Esophagus mucosa (tissue), 1 donor: ENCODE measurements around the gene LUM. TPM values are rescaled to one million over a fixed set of nuclear protein-coding genes. Genes with fewer than 3 reads are reported as not detected.

Source experiments
- ATAC-seq: fragments of 200-7000 bp; cut with Tn5 transposase; one replicate; pipeline ENCODE4 v1.9.1; 2020
- total RNA-seq: library from RNA; stranded (reverse); gene quantifications from one replicate; pipeline ENCODE4 v1.2.4, GENCODE V29; 2023
- donor health status: DM: yes; HTN: yes; CAD: no.

The LUM gene
- total RNA-seq, 1 donor from 2014 or later: 8.4 TPM

DNA sequence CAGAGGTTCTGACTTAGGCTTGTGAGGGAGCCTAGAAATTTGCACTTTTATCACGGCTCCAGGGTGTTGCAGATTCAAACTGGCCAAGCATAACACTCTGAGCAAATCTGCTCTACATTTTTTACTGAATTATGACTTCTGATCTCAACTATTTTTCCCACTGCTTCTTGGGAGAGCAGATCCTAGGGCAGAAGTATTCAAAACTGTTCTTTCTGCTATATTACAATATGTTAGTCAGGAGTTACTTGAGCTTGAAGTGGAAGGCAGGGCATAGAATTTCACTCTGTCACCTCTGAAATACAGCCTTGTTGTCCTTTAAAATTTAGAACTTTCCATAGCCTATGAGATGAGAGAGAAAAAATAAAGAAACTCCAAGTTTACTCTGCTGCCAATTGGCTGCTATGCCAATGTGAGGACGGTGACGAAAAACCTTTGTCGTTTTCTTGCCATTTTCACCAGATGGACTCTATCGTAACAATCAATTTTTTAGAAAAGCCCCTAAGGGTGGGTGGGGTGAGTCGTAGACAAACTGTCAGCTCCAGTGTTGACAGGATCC lies 37.1 kb downstream of the LUM start:
- no peak for ATAC-seq

DNA sequence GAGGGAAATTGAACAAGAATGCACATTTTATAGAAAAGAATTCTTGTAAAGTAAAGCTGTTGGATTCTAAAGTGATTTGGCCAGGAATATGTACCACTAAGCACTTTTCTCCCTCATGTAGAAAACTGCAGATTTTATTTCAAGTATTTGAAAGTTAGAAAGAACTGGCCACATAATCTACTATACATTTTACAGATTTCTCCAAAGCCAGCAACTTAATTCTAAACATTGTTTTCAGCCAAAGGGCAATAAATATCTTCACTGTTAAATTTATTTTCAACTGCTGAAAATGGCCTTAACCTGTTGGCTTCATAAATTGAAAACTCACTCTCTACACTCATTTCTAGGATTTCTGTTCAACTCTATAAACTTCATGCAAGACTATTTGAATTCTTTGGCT lies 37.9 kb downstream of the LUM start:
- ATAC-seq: no peak

DNA sequence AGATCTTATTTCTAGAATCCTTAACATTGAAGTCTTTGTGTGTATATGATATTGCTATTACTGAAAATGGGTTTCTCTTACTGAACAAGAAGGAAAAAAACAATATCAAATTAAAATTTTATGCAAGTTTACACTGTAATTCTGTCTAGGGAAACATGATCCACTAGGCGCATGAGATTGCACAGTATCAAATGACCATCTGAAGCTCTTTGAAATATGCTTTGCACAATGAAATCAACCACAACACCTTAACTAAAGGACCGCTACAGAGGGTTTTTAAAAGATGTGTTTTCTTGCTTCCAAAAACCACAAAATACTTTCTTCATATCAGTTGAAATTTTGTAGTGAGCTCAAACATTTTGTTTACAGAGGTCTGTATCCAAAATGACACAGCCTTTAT lies 38.4 kb downstream of the LUM start:
- ATAC-seq: no peak

DNA sequence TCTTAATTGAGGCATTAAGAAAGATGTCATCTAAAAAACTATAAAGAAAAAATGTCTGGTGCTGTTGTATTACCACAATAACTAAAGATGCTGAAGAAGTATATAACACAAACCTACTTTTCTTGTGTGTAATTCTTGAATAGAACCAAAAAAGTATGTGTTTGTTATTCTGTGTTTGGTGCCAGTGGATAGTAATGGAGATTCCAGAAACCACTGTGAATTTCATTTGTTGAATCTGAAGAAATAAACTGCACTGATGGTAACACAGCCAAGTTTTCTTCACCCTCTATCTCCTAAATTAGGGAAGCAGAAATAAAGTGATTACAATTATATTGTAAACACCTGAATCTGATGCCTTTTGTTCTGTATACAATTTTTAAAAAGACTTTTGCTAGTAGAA lies 40.4 kb downstream of the LUM start:
- ATAC-seq: no peak

DNA sequence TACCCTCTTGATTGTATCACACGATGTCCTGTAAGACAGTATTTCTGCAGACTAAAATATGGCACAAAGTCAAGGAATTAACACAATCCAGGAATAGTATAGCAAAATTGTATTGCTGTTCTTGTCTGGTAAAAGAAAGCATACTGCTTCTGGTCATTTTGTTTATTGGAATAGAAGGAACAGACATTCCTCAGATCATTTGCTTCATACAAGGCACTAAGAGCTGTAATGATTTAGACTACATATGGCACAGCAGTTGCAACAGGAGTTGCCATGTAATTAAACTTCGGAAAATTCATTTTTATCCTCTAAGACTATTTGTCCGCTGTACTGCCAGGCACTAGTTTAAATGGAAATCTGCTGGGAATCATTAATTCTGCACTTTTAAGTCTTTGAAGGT lies 45.9 kb downstream of the LUM start:
- ATAC-seq: no peak

DNA sequence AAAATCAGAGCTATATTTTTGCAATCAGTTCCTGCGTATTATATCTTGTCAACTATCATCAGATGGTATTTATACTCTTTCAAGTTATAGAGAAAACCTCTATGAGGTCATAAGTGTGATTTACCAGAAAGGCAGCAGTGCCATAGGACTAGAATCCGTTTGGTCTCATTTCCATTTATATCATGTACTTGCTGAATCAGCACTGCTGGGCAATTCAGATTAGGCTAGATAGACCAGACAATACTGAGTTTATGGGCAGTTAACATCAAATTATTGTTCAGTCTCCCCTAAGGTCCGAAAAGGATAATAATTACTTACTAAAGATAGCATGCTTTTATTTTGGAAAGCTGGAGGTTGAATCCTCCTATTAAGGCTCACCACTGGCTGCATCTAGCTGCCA lies 46.7 kb downstream of the LUM start:
- ATAC-seq: no peak

DNA sequence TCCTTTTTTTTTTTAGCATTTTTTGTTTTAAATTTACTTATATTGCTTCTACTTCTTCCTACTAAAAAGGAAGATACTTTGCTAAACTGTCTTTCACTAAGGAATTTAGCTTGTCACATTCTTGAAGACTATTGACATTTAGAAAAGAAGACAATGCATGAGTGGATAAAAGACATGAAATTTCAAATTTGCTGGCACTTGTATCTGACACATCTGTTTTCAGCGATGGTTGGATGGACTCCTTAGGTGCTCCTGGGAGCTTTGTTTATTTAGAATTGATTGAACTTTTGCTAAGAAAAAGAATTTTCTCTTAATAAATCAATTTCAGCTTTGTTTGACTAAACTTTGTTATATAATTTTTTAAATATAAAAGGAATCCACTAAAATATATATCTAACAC lies 50.2 kb downstream of the LUM start:
- ATAC-seq: no peak

DNA sequence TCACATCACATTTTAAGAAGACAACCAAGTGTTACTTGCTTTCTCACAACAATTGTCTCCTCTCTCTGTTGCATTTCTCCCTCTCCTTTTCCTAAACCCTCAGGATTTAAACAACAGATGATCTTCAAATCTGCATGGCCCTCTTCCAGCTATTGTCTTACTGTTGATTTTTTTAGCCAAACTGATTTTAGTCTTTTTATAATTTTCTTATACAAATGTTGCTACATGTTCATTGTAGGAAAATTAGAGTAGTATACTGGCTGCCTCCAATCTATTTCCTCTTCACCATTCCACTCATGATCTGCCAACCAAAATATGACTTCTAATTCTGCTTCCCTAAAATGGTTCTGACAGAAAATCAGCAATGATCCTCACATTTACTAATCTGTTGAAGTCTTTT lies 52.1 kb downstream of the LUM start:
- no peak for ATAC-seq

DNA sequence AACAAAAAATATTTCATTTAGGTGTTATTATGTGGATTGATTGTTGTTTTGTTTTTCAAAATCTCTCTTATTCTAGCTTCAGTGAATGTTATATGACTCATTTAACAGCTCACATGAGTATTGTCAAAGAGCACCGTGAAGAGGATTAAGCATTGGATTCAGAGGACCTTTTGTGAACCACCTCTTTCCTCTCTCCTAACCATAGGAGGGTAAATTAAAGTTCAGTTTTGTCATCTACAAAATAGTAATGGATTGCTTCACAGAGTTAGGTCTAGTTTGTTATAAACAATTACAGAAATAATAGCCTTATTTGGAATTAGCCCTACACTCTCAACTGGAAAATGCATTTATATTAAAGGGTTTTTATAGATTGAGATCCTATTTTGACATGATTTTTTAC lies 52.5 kb downstream of the LUM start:
- ATAC-seq: no peak

DNA sequence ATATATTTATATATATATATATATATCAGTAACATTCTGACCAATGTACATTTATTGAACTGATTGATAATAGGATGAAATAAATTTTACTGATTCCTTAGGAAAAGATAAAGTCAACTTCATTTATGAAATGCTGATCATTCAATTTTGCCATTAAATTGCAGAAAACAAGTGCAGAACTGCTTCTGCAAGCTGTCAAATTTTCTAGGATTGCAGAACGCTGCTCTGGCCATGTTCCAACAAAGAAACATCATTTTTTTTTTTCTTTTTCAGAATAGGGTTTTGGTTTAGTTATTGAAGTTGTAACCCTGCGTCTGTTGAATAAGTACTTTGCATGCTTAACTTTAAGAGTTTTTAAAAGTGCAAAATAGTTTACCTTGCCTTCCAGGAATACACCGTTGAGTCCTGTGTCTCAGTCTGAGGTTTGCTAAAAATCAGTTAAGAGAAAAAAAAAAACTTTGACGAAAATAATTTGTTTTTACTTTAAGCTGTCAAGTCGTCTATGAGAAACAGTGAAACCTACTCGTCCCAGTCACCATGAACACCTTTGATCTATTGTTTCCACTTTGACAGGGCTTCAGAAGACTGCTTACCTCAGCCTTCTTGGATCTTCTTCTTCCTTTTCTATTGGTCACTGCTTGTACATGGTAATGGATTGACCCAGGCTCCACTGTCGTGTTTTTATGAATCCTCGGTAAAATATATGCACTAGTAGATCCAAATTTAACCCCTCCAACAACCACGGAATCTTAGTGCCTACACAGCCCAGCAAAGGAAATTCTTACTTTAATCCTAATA lies 53.7 kb downstream of the LUM start, which contains the start of gene KERA:
KERA (minus strand) TSS at position 657 of the 798 bp plus-strand sequence. CDS start 1,743 bp downstream, outside the sequence.
- ATAC-seq: no peak

DNA sequence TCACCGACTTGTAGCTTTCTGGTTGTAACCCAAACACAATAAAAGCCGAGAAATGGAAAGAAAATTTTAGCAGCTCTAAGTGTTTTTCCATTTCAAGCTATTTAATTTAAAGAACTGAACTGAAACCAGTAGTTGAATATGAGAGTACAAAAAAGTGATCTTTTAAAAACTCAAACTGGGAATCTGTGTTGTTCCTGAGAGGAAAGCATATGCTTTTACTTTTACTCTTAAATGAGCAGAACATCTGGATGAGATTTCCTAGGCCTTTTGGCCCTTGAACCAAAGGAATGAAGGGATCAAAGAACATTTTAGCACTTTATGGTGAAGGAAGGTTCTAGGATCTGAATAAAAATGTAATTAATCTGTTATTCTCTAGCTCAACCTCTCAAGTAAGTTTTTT lies 54.8 kb downstream of the LUM start:
- ATAC-seq: no peak

DNA sequence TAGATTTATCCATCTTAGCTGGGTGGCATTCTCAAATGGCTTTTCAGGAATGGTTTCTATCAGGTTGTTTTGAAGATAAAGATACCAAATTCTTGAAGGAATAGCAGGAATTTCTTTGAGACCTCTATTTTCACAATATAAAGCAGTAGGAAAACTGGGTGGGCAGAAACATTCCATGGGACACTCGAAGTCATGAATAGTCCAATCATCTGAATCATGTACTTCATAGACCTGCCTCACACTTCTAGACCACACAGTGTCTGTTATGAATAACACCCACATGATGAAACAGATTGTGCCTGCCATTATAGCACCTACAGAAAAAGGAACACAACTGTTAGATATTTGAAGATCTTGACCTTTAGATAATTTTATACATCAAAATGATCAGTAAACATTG lies 55.3 kb downstream of the LUM start:
- no peak for ATAC-seq

DNA sequence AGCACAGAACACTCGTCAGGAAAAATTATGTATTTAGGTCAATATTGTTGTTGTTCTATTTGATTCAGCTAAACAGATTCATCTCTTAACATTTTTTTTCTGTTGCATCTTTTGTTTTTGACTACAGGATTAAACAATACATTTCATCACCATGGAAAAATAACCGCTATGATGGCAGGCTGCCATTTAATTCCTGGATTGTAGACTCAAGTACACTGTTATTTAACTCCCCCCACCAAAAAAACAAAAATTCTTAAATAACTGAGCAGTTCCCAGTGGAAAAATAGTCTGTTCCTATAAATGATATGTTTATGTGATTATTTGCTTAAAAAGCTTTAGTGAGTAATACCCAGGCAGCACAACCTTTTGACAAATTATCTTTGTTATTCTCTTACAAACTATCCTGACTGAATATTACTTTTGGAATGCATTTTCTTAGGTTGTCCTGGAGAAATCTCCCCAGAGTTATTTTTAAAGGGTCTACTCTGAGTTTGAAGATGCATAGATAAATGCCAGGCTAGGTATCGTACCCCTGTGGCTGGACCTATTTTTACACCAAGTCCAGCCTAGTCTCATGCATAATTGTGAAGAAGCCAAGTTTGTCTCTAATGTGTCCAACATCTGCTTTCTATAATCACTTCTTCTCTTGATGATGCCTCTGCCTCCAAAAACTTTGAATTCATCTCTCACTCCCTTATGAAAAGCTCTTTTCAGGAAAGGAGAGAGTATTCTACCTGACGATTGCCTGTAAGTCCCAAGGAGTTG lies 57.2 kb downstream of the LUM start:
- ATAC-seq: no peak

Other genes starting within 250 kb of the LUM start
- not detected for gene CCER1, start 156.3 kb downstream of the LUM start, total RNA-seq
- not detected for gene EPYC, start 106.5 kb downstream of the LUM start, total RNA-seq
- gene KERA, start 53.5 kb downstream of the LUM start, total RNA-seq: not detected
- 57.4 TPM for gene DCN, start 71.3 kb upstream of the LUM start, total RNA-seq